ENCODE measurements around the gene TRPM2. TPM values are rescaled to one million over a fixed set of nuclear protein-coding genes. Genes with fewer than 3 reads are reported as not detected.

The TRPM2 gene
- total RNA-seq, 1 experiment from 2014 or later, result 0.26 TPM

DNA sequence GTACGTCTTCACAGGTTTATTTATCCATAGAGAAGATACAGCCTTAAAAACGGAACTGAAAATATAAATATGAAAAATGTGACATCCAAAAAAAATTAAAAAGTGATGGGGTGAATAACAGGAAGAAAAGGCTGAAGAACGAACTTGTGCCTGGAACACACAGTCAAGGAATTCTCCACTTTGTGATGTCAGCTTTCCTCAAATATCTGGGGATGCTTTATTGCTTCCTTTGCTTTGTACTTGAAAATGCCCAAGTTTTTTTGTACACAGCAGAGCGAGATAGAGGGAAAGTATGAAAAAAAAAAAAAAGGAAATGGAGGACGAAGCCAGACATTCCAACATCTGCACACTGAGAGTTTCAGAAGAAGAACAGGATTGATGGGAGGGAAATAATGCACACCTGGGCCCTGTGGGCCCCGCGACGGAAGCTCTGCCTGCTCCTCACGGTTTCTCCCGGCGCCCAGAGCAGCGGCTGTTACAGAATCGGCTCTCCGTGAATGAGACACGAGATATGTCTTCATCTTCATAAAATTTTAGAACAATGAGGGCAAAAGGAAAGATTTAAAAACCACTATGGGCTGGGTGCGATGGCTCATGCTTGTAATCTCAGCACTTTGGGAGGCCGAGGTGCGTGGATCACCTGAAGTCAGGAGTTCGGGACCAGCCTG lies 91.9 kb downstream of the TRPM2 start:
- ChIA-PET CTCF (interaction anchor here (0.6 to 0.7 kb wide), 3 partner anchors 16 to 149 kb away, joined by 3 read pairs; no protein-coding TSS in a partner anchor), POLR2A (interaction anchor here (0.5 kb wide), 1 partner anchor 106 kb away, joined by 5 read pairs; the partner anchor contains the start of gene CFAP410)
- ATAC-seq (no peak), DNase-seq (ENCODE audit: low read depth, low spot score) (no peak)
- Histone ChIP-seq H3K4me1 (ENCODE audit: control insufficient read depth, insufficient read depth, low read length) (no peaks in the 10 kb centered on the region), H3K9me3 (ENCODE audit: control insufficient read depth, insufficient read depth, low read depth, low read length) (no peaks in the 10 kb centered on the region), H3K4me3 (ENCODE audit: low read depth in 2 of 2, low read length in 2 of 2) (no peak overlapping the region), H3K27me3 (ENCODE audit: control insufficient read depth, insufficient read depth, low read length) (no peaks in the 10 kb centered on the region), H3K27ac (ENCODE audit: low read length) (no peak overlapping the region), H3K36me3 (ENCODE audit: control insufficient read depth, insufficient read depth, low read length) (no peaks in the 10 kb centered on the region)
- intact Hi-C loops (cut with micrococcal nuclease; ENCODE audit: unreplicated experiment), result no loop called here
- in situ Hi-C loops (cut with HindIII; ENCODE audit: low pct_unique_long_range_greater_than_20kb, low sequenced_read_pairs), result no loop called here
- no peak for TF ChIP-seq POLR2AphosphoS5 (IDR thresholded peaks at IDR 0.05; ENCODE audit: low read depth, low read length)
- TF ChIP-seq SIN3A (IDR thresholded peaks at IDR 0.05; ENCODE audit: borderline replicate concordance, insufficient read depth, low read depth, low read length), result no peak
- TF ChIP-seq, protein P1, sequence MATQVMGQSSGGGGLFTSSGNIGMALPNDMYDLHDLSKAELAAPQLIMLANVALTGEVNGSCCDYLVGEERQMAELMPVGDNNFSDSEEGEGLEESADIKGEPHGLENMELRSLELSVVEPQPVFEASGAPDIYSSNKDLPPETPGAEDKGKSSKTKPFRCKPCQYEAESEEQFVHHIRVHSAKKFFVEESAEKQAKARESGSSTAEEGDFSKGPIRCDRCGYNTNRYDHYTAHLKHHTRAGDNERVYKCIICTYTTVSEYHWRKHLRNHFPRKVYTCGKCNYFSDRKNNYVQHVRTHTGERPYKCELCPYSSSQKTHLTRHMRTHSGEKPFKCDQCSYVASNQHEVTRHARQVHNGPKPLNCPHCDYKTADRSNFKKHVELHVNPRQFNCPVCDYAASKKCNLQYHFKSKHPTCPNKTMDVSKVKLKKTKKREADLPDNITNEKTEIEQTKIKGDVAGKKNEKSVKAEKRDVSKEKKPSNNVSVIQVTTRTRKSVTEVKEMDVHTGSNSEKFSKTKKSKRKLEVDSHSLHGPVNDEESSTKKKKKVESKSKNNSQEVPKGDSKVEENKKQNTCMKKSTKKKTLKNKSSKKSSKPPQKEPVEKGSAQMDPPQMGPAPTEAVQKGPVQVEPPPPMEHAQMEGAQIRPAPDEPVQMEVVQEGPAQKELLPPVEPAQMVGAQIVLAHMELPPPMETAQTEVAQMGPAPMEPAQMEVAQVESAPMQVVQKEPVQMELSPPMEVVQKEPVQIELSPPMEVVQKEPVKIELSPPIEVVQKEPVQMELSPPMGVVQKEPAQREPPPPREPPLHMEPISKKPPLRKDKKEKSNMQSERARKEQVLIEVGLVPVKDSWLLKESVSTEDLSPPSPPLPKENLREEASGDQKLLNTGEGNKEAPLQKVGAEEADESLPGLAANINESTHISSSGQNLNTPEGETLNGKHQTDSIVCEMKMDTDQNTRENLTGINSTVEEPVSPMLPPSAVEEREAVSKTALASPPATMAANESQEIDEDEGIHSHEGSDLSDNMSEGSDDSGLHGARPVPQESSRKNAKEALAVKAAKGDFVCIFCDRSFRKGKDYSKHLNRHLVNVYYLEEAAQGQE (IDR thresholded peaks at IDR 0.05; ENCODE audit: insufficient read depth in 1 of 2, low read depth in 2 of 2, low read length in 1 of 2), result no peak
- TF ChIP-seq TCF7L2 (IDR thresholded peaks at IDR 0.05; ENCODE audit: low read depth, low read length), result no peak
- TF ChIP-seq, protein P2, sequence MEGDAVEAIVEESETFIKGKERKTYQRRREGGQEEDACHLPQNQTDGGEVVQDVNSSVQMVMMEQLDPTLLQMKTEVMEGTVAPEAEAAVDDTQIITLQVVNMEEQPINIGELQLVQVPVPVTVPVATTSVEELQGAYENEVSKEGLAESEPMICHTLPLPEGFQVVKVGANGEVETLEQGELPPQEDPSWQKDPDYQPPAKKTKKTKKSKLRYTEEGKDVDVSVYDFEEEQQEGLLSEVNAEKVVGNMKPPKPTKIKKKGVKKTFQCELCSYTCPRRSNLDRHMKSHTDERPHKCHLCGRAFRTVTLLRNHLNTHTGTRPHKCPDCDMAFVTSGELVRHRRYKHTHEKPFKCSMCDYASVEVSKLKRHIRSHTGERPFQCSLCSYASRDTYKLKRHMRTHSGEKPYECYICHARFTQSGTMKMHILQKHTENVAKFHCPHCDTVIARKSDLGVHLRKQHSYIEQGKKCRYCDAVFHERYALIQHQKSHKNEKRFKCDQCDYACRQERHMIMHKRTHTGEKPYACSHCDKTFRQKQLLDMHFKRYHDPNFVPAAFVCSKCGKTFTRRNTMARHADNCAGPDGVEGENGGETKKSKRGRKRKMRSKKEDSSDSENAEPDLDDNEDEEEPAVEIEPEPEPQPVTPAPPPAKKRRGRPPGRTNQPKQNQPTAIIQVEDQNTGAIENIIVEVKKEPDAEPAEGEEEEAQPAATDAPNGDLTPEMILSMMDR (IDR thresholded peaks at IDR 0.05), result no peak
- no TSS peak for BruUV-seq (replicated peaks)

DNA sequence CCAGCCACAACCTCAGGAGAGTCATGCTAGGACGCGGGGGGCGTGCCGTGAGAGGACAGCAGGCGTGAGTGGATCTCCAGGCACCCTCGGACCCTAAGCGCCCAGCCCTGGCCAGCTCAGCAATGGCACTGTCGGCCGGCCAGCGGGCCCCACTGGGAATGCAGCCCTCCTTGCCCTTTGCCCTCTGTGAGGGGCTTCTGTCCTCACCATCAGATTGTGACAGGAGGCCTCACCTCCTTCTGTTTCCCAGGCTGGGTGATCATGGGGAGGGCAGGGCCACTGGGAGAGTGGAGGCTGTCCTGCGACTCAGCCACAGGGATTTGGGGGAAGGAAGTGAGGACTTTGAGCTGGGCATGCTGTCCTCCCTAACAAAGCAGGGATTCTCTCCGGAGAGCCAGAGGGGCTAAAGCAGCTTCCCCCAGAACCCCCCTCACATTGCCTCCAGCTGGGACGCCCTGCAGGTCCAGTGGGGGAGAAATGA lies 95.3 kb downstream of the TRPM2 start:
- DNase-seq (ENCODE audit: low read depth, low spot score), result no peak
- intact Hi-C loops (cut with micrococcal nuclease; ENCODE audit: unreplicated experiment), result no loop called here

More for the DNA sequence above, 95.3 kb downstream of the TRPM2 start:
- in situ Hi-C loops (cut with HindIII; ENCODE audit: low pct_unique_long_range_greater_than_20kb, low sequenced_read_pairs), result no loop called here
- no TSS peak for BruUV-seq (replicated peaks)
- TF ChIP-seq, protein P2 (IDR thresholded peaks at IDR 0.05), result no peak
- no peak for TF ChIP-seq SIN3A (IDR thresholded peaks at IDR 0.05; ENCODE audit: borderline replicate concordance, insufficient read depth, low read depth, low read length)
- TF ChIP-seq TCF7L2 (IDR thresholded peaks at IDR 0.05; ENCODE audit: low read depth, low read length), result no peak
- TF ChIP-seq, protein P1 (IDR thresholded peaks at IDR 0.05; ENCODE audit: insufficient read depth in 1 of 2, low read depth in 2 of 2, low read length in 1 of 2), result no peak
- no peak for TF ChIP-seq POLR2AphosphoS5 (IDR thresholded peaks at IDR 0.05; ENCODE audit: low read depth, low read length)
- Histone ChIP-seq H3K36me3 (ENCODE audit: control insufficient read depth, insufficient read depth, low read length) (no peaks in the 10 kb centered on the region), H3K27ac (ENCODE audit: low read length) (no peak overlapping the region), H3K4me1 (ENCODE audit: control insufficient read depth, insufficient read depth, low read length) (no peaks in the 10 kb centered on the region), H3K9me3 (ENCODE audit: control insufficient read depth, insufficient read depth, low read depth, low read length) (no peaks in the 10 kb centered on the region), H3K27me3 (ENCODE audit: control insufficient read depth, insufficient read depth, low read length) (no peaks in the 10 kb centered on the region; the same call in 1 of the 2 replicates), H3K4me3 (ENCODE audit: low read depth in 2 of 2, low read length in 2 of 2) (no peak overlapping the region)
- CTCF ChIA-PET, result no interaction called here
- POLR2A ChIA-PET, result no interaction called here
- no peak for ATAC-seq
